Fibroblast of pulmonary artery (primary cell): ENCODE results near the gene PSMG3.

Experiments used
- DNase-seq: peaks from one replicate; pipeline ENCODE4 v3.0.0-alpha.2; 2010; ENCODE audit warnings: low read depth
- H3K4me3 ChIP-seq: replicated peaks from 2 replicates; pipeline ENCODE4 v1.5.1; 2011; ENCODE audit warnings: low read depth, mild to moderate bottlenecking, control low read depth, low read length, moderate library complexity
- CTCF ChIP-seq: IDR thresholded peaks from 2 replicates; pipeline ENCODE4 v1.5.1; 2011; ENCODE audit warnings: mild to moderate bottlenecking, control low read depth, low read length, inconsistent platforms; ENCODE audit errors: missing control alignments

PSMG3 gene

DNA sequence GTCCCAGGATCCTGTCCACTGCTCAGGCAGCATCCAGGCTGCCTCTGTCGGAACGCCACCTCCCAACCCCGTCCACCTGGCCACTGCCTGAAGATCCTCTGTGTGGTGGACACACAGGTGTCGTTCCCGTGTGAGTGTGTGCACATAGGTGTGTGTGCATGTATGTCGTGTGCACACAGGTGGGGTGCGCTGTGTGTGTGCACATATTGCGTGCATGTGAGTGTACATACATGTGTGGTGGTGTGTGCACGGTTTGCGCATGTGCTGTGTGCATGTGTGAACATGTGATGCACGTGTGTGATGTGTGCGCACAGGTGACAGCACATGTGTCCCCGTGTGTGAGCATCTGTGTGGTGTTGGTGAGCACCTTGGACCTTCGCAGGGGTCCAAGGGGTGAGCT, 20.9 kb downstream of the PSMG3 start:
- TF ChIP-seq CTCF = no peak
- no peak overlapping the region for H3K4me3 ChIP-seq
- DNase-seq = no peak

- TF ChIP-seq CTCF = no peak
- H3K4me3 ChIP-seq = no peak overlapping the region
- DNase-seq = no peak
Observed at GRCh38 chr7:1548438-1548831, 21.4 kb downstream of the PSMG3 start.

DNA sequence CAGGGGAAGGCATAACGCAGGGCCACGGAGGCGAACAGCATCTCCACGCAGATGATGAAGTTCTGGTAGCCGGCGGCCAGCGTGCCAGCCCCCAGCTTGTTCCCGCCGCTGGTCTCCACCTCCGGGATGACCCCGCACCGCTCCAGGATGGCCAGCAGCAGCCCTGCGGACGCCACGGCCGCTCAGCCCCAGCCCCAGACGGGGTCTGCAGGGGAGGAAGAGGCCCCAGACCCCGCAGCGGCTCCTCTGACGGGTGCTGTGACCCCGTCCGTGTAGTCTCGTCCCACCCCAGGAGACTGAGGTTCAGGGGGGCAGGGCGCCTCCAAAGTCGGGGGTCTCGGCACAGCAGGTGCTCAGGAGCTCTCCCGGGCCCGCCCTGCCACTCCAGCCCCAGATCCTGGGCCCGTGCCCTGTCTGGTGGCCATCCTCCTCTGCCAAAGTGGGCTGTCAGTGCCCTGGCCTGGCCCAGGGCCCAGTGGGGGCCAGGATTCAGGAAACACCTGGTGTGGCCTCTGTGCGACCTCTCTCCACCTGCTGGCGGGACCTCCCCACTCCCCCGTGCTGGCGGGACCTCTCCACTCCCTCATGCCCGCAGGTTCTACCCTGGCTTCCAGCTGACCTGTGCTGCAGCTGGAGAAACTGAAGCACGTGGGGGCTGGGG, 21.9 kb downstream of the PSMG3 start:
- DNase-seq = no peak
- no peak overlapping the region for H3K4me3 ChIP-seq
- no peak for TF ChIP-seq CTCF

GRCh38 chr7:1546909-1547776, 22.7 kb downstream of the PSMG3 start:
- no peak for DNase-seq
- H3K4me3 ChIP-seq = no peak overlapping the region
- TF ChIP-seq CTCF = no peak

DNA sequence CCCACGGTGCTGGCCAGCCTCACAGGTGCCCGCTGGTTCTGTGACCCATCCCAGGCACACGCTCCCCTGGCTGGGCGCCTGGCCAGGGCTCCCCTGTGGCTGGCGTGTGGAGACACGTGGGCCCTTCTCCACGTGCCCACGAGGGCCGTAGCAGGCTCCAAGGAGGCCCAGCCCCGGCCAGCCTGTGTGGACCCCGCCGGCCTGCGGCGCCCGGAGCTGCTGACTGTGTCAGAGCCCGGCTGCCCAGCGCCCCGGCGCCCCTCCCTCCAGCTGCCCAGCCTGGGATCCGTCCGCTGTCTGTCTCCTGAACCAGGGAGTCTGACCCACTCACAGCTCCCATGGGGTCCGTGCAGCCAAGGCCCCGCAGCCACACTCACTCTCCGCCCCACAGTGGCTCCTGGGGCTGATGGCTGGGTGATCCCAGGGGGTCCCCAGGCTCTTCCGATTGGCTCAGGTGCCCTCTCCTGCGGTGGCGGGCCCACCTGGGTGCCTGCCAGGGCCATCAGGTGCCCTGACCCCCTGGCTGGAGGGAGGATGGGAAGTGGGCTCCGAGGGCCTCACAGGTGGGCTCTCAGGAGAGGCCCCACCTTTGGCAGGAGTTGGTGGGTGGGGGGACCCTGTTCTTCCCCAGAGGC, 23.4 kb downstream of the PSMG3 start:
- H3K4me3 ChIP-seq = no peak overlapping the region
- TF ChIP-seq CTCF = no peak
- no peak for DNase-seq

DNA sequence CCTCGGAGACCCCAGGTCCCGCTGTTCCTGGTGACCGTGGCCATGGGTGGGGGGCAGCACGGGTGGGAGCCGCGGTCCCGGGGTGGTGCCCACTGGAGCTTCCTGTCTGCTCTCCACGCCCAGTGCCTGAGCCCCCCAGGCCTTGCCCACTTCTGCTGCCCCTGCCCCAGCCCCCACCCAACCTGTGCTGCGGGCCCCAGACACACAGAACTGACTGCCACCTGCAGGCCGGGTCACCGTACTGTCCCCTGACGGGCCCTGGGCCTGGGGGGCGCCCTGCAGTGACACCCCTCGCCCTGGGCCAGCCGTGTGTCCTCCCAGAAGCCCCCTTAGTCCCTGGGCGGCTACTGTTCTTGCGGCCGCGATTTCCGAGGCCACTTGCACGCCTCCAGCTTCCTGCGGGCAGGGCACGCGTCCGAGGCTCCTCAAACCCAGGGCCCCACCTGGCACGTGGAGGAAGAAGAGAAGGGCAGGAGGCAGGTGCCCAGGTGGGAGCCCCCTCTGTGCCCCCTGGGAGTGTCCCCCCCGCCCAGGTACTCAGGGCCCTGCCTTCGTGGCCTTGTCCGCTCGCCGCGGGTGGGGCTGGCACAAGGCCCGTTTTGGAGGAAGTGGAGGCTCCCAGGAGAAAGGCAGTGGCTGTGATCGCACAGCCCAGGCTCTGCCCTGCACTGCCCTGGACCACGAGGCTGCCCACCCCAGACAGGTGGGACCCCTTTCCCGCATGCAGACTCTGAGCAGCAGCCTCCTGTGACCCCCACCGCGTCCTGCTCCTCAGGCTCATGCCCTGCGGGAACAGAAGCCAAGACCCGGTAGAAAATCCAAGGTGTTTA, 24.2 kb downstream of the PSMG3 start:
- H3K4me3 ChIP-seq = no peak overlapping the region
- no peak for TF ChIP-seq CTCF
- DNase-seq = no peak
